ENCODE measurements around the gene RPL4. TPM values are rescaled to one million over a fixed set of nuclear protein-coding genes. Genes with fewer than 3 reads are reported as not detected.
"Not testable (repeated sequence)": the region's sequence is repeated elsewhere in the genome, so short reads cannot be mapped to it uniquely, and the experiment has no call there.

RPL4 gene
- total RNA-seq, 1 donor from 2014 or later = 3,422 TPM

GRCh38 chr15:66491846-66492245 lies 12.8 kb downstream of the RPL4 start:
- no peak for DNase-seq (ENCODE audit: low read depth)

GRCh38 chr15:66489179-66489791 lies 15.4 kb downstream of the RPL4 start:
- DNase-seq (ENCODE audit: low read depth) = no peak

GRCh38 chr15:66488525-66488924 lies 16.1 kb downstream of the RPL4 start:
- no peak for DNase-seq (ENCODE audit: low read depth)

- DNase-seq (ENCODE audit: low read depth) = no peak
Measured at GRCh38 chr15:66486887-66487286, 17.8 kb downstream of the RPL4 start.

GRCh38 chr15:66484539-66485112 lies 20.0 kb downstream of the RPL4 start:
- peak; percentile 83 for DNase-seq (ENCODE audit: low read depth)

GRCh38 chr15:66483131-66483566 lies 21.5 kb downstream of the RPL4 start:
- DNase-seq (ENCODE audit: low read depth) = peak; percentile 89

- no peak for DNase-seq (ENCODE audit: low read depth)
Measured at GRCh38 chr15:66482539-66482938, 22.1 kb downstream of the RPL4 start.

GRCh38 chr15:66481107-66481856 lies 23.4 kb downstream of the RPL4 start:
- no peak for DNase-seq (ENCODE audit: low read depth)

- no peak for DNase-seq (ENCODE audit: low read depth)
Measured at GRCh38 chr15:66480267-66480666, 24.4 kb downstream of the RPL4 start.

- DNase-seq (ENCODE audit: low read depth) = peak; percentile 22
Measured at GRCh38 chr15:66477011-66477410, 27.6 kb downstream of the RPL4 start.

GRCh38 chr15:66476535-66476934 lies 28.1 kb downstream of the RPL4 start:
- no peak for DNase-seq (ENCODE audit: low read depth)

- no peak for DNase-seq (ENCODE audit: low read depth)
Measured at GRCh38 chr15:66474963-66475362, 29.7 kb downstream of the RPL4 start.

- no peak for DNase-seq (ENCODE audit: low read depth)
Measured at GRCh38 chr15:66474135-66474534, 30.5 kb downstream of the RPL4 start.

- DNase-seq (ENCODE audit: low read depth) = peak; percentile 50
Measured at GRCh38 chr15:66472176-66472999, 32.3 kb downstream of the RPL4 start.

- DNase-seq (ENCODE audit: low read depth) = not testable (repeated sequence)
Measured at GRCh38 chr15:66470825-66471224, 33.8 kb downstream of the RPL4 start.

GRCh38 chr15:66467162-66468040 lies 37.3 kb downstream of the RPL4 start:
- DNase-seq (ENCODE audit: low read depth) = not testable (repeated sequence)

GRCh38 chr15:66465294-66465693 lies 39.4 kb downstream of the RPL4 start:
- not testable (repeated sequence) for DNase-seq (ENCODE audit: low read depth)

GRCh38 chr15:66462627-66463026 lies 42.0 kb downstream of the RPL4 start:
- DNase-seq (ENCODE audit: low read depth) = peak; percentile 87

- DNase-seq (ENCODE audit: low read depth) = no peak
Measured at GRCh38 chr15:66461917-66462316, 42.7 kb downstream of the RPL4 start.

GRCh38 chr15:66461294-66461693 lies 43.4 kb downstream of the RPL4 start:
- not testable (repeated sequence) for DNase-seq (ENCODE audit: low read depth)

Measured in myocyte (in vitro differentiated cells).